Measurements from ENCODE around the gene APEH. TPM values are rescaled to one million over a fixed set of nuclear protein-coding genes. Genes with fewer than 3 reads are reported as not detected.

The APEH gene
- total and polyA plus RNA-seq, 9 of the 15 experiments (the other 6 are each of a cell fraction or from before 2014, with no cell fraction given), result 70.9 to 177 (median 117) TPM

GRCh38 chr3:49658711-49659110 lies 15.4 kb upstream of the APEH start (continued):
- TF ChIP-seq SMARCB1 (IDR thresholded peaks at IDR 0.05; ENCODE audit: insufficient read length, low read depth), result no peak
- no peak for TF ChIP-seq ZNF507 (tag; conservative IDR thresholded peaks at IDR 0.05)
- no peak for TF ChIP-seq SAP30 (IDR thresholded peaks at IDR 0.05; ENCODE audit: borderline replicate concordance, insufficient read depth, low read depth, low read length, poor library complexity, severe bottlenecking)

GRCh38 chr3:49659756-49660155 lies 14.4 kb upstream of the APEH start:
- WGBS (ENCODE audit: insufficient coverage, low coverage, missing lambda C conversion rate), result 37% methylated on average over 4 of the region's 4 CpGs
- ATAC-seq (no peak), DNase-seq (ENCODE audit: extremely low read depth in 1 of 4, low spot score in 3 of 4) (no peak), FAIRE-seq (no peak)
- H3K79me2 ChIP-seq (ENCODE audit: control insufficient read depth, insufficient read depth, low read length), result no peaks in the 10 kb centered on the region
- H3K27me3 ChIP-seq (ENCODE audit: control insufficient read depth in 2 of 2, insufficient read depth in 2 of 2, low read length in 2 of 2), result no peaks in the 10 kb centered on the region
- CTCF ChIA-PET (ENCODE audit: low intra/inter-chr PET ratio), result no interaction called here
- TF ChIP-seq ILK (tag; IDR thresholded peaks at IDR 0.05; ENCODE audit: borderline replicate concordance, low read depth) (no peak), ZFP30 (CRISPR knock-in tag; IDR thresholded peaks at IDR 0.05; ENCODE audit: borderline replicate concordance) (no peak), ZBTB26 (CRISPR knock-in tag; IDR thresholded peaks at IDR 0.05) (no peak), RBFOX2 (IDR thresholded peaks at IDR 0.05; ENCODE audit: low read depth, low read length) (no peak), SOX6 (IDR thresholded peaks at IDR 0.05) (no peak), ZNF778 (CRISPR knock-in tag; IDR thresholded peaks at IDR 0.05) (no peak), ZNF707 (CRISPR knock-in tag; conservative IDR thresholded peaks at IDR 0.05) (no peak), TRIM24 (IDR thresholded peaks at IDR 0.05) (no peak), E2F4 (CRISPR knock-in tag; IDR thresholded peaks at IDR 0.05; ENCODE audit: low read depth) (no peak), C11orf30 (IDR thresholded peaks at IDR 0.05; ENCODE audit: low read depth) (no peak), MTA3 (IDR thresholded peaks at IDR 0.05; ENCODE audit: borderline replicate concordance) (no peak), ZNF212 (CRISPR knock-in tag; IDR thresholded peaks at IDR 0.05) (no peak), EZH2 (IDR thresholded peaks at IDR 0.05; ENCODE audit: borderline replicate concordance, low read depth, low read length) (no peak)
- H3K9me1 ChIP-seq (ENCODE audit: control insufficient read depth, insufficient read depth, low read length), result no peaks in the 10 kb centered on the region
- in situ Hi-C loops (cut with MboI) (loop anchor here (10.0 kb wide), 1 partner anchor 95 kb away; no protein-coding TSS in a partner anchor), intact Hi-C loops (cut with micrococcal nuclease) (no loop called here)
- no peaks in the 10 kb centered on the region for H3K36me3 ChIP-seq (ENCODE audit: control insufficient read depth, insufficient read depth, low read length)
- POLR2A ChIA-PET, result interaction anchor here (0.6 to 0.8 kb wide), 3 partner anchors 9 to 16 kb away, joined by 3 read pairs; no protein-coding TSS in a partner anchor
- H2AFZ ChIP-seq (ENCODE audit: low read depth, low read length), result no peak overlapping the region
- H3K4me2 ChIP-seq (ENCODE audit: insufficient read depth, low read length), result no peak overlapping the region
- H4K20me1 ChIP-seq (replicated peaks; ENCODE audit: control insufficient read depth, insufficient read depth, low read length), result no peaks in the 10 kb centered on the region
- H3K27ac ChIP-seq (ENCODE audit: extremely low read depth, low read depth, low read length), result no peak overlapping the region
- no peak overlapping the region for H3K9ac ChIP-seq (ENCODE audit: insufficient read depth in 1 of 2, low read depth in 2 of 2, low read length in 2 of 2)
- peaks cover 0 to 20% of the 10 kb centered on the region in 2 experiments; a peak in 2 of 5 replicates for H3K4me1 ChIP-seq (replicated peaks in 1 of 2; ENCODE audit: control insufficient read depth in 2 of 2, insufficient read depth in 2 of 2, low read length in 2 of 2)
- BruUV-seq (replicated peaks), result no TSS peak
- H3K4me3 ChIP-seq, result no peak overlapping the region
- no peaks in the 10 kb centered on the region for H3K9me3 ChIP-seq (replicated peaks; ENCODE audit: control insufficient read depth, insufficient read depth, low read depth, low read length)
